Activated T-cell treated with anti-CD3 and anti-CD28 coated beads, Interleukin-2, amount 50 U/mL, for 24 hours (primary cell): Measurements from ENCODE around the gene CFDP1.
"Not testable (repeated sequence)": the region's sequence is repeated elsewhere in the genome, so short reads cannot be mapped to it uniquely, and the experiment has no call there.

Experiments
- DNase-seq: peaks from one replicate; pipeline ENCODE4 v3.0.0-alpha.2; 2020
- H3K27ac Mint-ChIP-seq: 2 replicates; pipeline ENCODE4 v1.8.0; 2020; ENCODE audit warnings: mild to moderate bottlenecking, mixed read lengths
- H3K27me3 Mint-ChIP-seq: 2 replicates; pipeline ENCODE4 v1.8.0; 2020; ENCODE audit warnings: mixed read lengths
- H3K36me3 Mint-ChIP-seq: 2 replicates; pipeline ENCODE4 v1.8.0; 2020; ENCODE audit warnings: low read depth, mixed read lengths
- H3K4me1 Mint-ChIP-seq: 2 replicates; pipeline ENCODE4 v1.8.0; 2020; ENCODE audit warnings: low read depth, mixed read lengths
- H3K4me3 Mint-ChIP-seq: 2 replicates; pipeline ENCODE4 v1.8.0; 2020; ENCODE audit warnings: mild to moderate bottlenecking, moderate library complexity, mixed read lengths
- H3K9me3 Mint-ChIP-seq: 2 replicates; pipeline ENCODE4 v1.8.0; 2020; ENCODE audit warnings: mixed read lengths

CFDP1 gene

DNA sequence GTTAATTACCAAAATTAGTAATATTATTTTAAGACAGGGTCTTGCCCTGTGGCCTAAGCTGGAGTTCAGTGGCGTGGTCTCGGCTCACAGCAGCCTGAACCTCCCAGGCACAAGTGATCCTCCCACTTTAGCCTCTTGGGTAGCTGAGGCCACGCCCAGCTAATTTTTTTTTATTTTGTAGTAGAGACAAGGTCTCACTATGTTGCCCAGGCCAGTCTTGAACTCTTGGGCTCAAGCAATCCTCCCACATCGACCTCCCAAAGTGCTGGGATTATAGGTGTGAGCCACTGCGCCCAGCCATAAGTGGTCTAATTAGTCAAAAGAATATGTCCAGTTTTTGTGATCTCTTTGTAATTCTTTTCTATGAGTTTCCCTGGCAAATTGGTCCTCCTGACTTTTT, 12.0 kb upstream of the CFDP1 start:
- peaks cover 44% of the 10 kb centered on the region for H3K36me3 Mint-ChIP-seq
- DNase-seq: no peak
- H3K9me3 Mint-ChIP-seq: no peaks in the 10 kb centered on the region
- no peak overlapping the region for H3K4me3 Mint-ChIP-seq
- no peaks in the 10 kb centered on the region for H3K27me3 Mint-ChIP-seq
- no peak overlapping the region for H3K27ac Mint-ChIP-seq
- H3K4me1 Mint-ChIP-seq: no peaks in the 10 kb centered on the region

DNA sequence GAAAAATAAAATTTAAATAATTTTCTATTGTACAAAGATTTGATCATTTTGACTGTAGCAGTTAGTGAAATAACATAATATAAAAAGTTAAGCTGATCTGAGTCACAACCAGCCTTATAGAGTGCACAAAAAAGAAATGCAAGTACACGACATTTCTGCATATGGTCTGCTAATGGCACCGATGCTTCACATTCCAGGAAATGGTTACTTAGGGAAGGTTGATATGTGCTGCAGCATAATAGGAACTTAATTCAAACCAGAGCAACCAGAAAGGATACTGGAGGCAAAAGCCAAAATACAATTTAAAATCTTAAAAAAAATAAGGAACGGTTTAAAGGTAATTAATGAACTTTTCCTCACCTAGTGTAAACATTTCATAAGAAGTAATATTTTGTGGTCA, 10.0 kb upstream of the CFDP1 start:
- Mint-ChIP-seq H3K4me3 (no peak overlapping the region), H3K4me1 (no peaks in the 10 kb centered on the region), H3K27ac (no peak overlapping the region), H3K36me3 (peaks cover 32% of the 10 kb centered on the region), H3K9me3 (no peaks in the 10 kb centered on the region), H3K27me3 (no peaks in the 10 kb centered on the region)
- no peak for DNase-seq

DNA sequence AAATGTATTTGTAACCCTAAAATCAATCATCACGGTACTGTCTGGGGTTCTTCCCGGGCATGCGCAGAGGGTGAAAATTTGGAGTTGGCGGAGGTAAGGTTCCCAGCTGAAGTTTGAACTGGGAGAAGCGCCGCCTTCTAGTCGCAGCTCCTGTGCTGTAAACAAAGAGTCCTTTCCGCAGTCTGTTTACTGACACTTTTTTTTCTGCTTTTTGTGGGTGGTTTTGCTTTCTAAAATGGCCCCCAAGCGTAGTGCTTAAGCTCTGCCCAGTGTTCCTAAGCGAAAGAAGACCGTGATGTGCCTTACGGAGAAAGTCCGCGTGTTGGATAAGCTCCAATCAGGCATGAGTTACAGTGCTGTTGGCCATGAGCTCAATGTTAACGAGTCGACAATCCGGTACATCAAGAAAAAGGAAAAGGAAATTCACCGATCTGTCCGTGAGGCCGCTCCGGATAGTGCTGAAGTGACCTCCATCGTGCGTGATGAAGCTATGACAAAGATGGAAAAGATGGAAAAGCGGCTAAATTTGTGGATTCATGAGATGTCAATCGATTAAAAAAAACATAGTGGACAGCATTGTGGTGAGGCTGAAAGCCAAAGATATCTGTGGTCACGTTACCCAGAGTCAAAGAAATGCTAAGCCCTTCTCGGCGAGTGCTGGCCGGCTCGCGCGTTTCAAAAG, 570 bp upstream of the CFDP1 start:
- Mint-ChIP-seq H3K27ac (peak overlapping the region; percentile 90), H3K4me3 (peak overlapping the region; percentile 87), H3K36me3 (peaks cover 31% of the 10 kb centered on the region), H3K4me1 (peaks cover 38% of the 10 kb centered on the region), H3K9me3 (no peaks in the 10 kb centered on the region), H3K27me3 (no peaks in the 10 kb centered on the region)
- no peak for DNase-seq

DNA sequence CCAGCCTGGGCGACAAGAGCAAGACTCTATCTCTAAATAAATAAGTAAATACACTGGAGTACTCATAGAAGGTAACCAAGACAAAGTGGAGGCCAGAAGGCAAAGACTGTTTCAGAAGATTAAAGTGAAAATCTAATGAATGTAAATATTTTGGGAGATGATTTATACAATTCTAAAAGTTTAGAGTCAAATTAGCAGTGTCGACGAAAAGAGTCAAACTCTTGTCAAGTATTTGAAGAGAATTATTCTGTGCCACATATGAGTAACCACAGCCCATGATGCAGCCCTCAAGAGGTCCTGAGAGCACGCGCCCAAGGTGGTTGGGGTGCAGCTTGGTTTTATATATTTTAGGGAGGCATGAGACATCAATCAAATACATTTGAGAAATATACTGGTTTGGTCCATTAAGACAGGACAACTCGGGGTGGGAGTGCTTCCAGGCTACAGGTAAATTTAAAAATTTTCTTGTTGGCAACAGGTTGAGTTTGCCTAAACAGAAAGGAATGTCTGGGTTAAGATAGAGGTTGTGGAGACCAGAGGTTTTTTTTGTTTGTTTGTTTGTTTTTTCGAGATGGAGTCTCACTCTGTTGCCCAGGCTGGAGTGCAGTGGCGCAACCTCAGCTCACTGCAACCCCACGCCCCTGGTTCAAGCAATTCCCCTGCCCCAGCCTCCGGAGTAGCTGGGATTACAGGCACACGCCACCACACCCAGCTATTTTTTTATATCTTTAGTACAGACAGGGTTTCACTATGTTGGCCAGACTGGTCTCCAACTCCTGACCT, 3.5 kb downstream of the CFDP1 start:
- no peaks in the 10 kb centered on the region for H3K9me3 Mint-ChIP-seq
- no peak for DNase-seq
- H3K36me3 Mint-ChIP-seq: peaks cover 44% of the 10 kb centered on the region
- H3K27ac Mint-ChIP-seq: peak overlapping the region; percentile 19
- H3K27me3 Mint-ChIP-seq: no peaks in the 10 kb centered on the region
- H3K4me1 Mint-ChIP-seq: peaks cover 58% of the 10 kb centered on the region
- no peak overlapping the region for H3K4me3 Mint-ChIP-seq

DNA sequence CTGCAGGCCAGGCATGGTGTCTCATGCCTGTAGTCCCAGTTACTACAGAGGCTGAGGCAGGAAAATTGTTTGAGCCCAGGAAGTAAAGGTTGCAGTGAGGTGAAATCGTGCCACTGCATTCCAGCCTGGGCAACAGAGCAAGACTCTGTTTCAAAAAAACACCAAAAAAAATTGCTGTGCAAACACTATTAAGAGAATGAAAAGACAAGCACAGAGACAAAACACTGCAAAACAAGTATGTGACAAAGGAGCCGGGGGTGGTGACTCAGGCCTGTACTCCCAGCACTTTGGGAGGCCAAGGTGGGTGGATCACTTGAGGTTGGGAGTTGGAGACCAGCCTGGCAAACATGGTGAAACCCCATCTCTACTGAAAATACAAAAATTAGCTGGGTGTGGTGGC, 6.8 kb downstream of the CFDP1 start:
- H3K4me1 Mint-ChIP-seq: peaks cover 51% of the 10 kb centered on the region
- not testable (repeated sequence) for H3K9me3 Mint-ChIP-seq, H3K4me3 Mint-ChIP-seq, DNase-seq, H3K27ac Mint-ChIP-seq, H3K27me3 Mint-ChIP-seq
- peaks cover 30% of the 10 kb centered on the region for H3K36me3 Mint-ChIP-seq

DNA sequence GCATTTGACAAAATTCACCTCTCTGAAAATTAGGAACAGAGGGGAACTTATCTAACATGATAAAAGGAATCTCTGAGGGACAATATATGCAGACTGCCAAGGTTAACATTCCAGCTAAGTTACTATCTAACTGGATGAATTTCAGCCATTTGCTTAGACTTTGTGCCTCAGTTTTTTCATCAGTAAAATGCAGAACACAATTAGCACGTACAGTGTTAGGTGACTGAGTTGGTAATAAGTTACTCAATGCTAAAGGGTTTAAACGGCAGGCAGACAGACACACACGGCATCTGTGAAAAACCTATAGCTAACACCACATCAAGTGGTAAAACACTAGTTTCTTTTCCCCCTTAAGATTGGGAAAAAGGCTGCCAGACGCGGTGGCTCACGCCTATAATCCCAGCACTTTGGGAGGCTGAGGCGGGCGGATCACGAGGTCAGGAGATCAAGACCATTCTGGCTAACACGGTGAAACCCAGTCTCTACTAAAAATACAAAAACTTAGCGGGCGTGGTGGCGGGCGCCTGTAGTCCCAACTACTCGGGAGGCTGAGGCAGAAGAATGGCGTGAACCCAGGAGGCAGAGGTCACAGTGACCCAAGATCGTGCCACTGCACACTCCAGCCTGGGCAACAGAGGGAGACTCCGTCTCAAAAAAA, 9.1 kb downstream of the CFDP1 start:
- Mint-ChIP-seq H3K4me1 (peaks cover 47% of the 10 kb centered on the region), H3K36me3 (peaks cover 18% of the 10 kb centered on the region)
- H3K9me3 Mint-ChIP-seq, H3K4me3 Mint-ChIP-seq, H3K27ac Mint-ChIP-seq, H3K27me3 Mint-ChIP-seq, DNase-seq: not testable (repeated sequence)

DNA sequence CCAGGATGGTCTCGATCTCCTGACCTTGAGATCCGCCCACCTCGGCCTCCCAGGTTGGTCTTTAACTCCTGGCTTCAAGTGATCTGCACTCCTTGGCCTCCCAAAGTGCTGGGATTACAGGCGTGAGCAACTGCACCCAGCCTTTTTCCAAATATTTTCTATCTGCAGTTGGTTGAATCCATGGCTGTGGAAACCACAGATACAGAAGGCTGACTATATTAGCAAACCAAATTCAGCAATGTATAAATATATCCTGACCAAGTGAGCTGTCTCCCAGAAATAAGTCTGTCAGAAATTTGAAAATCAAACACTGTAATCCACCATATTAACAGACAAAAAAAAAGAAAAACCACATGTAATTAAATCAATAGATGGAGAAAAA, 9.6 kb downstream of the CFDP1 start:
- Mint-ChIP-seq H3K36me3 (peaks cover 18% of the 10 kb centered on the region), H3K4me1 (peaks cover 42% of the 10 kb centered on the region), H3K27me3 (no peaks in the 10 kb centered on the region), H3K4me3 (no peak overlapping the region), H3K27ac (no peak overlapping the region), H3K9me3 (no peaks in the 10 kb centered on the region)
- DNase-seq: no peak

DNA sequence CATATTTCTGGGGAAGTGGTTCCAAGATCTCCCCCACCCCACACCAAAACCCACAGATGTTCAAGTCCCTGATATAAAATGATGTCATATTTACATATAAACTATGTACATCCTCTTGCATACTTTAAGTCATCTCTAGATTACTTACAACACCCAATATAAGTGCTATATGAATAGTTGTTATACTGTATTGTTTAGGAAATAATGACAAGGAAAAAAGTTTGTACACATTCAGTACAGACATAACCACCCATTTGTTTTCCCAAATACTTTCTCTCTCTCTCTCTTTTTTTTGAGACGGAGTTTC, 11.5 kb downstream of the CFDP1 start:
- DNase-seq: no peak

DNA sequence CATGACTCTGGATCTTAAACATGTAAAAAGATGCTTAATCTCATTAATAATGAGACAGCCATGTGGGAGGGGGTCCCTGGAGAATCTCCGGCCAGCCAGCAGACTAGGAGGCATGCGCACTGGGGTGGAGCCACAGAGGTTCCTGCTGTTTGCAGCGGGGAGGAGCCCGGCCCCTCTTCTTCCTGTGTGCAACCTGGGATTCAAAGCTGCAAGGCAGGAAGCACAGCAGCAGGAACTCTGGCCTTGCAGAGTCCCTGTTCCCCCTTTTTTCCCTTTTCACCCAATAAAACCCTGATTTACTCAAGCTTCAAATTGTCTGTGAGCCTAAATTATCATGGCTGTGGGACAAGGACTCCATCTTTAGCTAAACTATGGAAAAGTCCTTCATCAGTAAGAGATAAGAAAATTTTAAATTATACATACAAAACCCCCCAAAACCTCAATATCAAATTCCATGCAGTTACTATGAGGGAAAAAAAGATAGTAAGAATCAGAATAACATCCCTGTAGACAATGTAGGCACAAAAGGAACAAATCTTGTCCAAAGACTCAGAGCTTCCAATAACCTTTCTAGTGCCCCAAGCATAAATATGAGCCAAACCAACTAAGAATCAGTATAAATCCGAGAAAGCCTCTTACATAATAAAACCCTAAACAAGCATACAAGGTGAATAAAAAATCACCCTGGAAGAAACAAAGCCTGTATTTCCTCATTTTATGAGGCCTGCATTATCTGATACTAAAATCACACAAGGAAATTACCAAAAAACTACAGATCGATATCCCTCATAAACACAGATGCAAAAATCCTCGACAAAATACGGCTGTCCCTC, 12.1 kb downstream of the CFDP1 start:
- peak overlapping the region; percentile 54 for H3K4me3 Mint-ChIP-seq
- DNase-seq: peak; percentile 37
- peaks cover 6% of the 10 kb centered on the region for H3K36me3 Mint-ChIP-seq
- H3K9me3 Mint-ChIP-seq: no peaks in the 10 kb centered on the region
- H3K27me3 Mint-ChIP-seq: no peaks in the 10 kb centered on the region
- H3K27ac Mint-ChIP-seq: peak overlapping the region; percentile 53
- H3K4me1 Mint-ChIP-seq: peaks cover 40% of the 10 kb centered on the region

More for the DNA sequence above, 11.5 kb downstream of the CFDP1 start:
- peaks cover 44% of the 10 kb centered on the region for H3K4me1 Mint-ChIP-seq
- no peaks in the 10 kb centered on the region for H3K9me3 Mint-ChIP-seq
- peak overlapping the region; percentile 53 for H3K27ac Mint-ChIP-seq
- H3K4me3 Mint-ChIP-seq: no peak overlapping the region
- peaks cover 10% of the 10 kb centered on the region for H3K36me3 Mint-ChIP-seq
- H3K27me3 Mint-ChIP-seq: no peaks in the 10 kb centered on the region

DNA sequence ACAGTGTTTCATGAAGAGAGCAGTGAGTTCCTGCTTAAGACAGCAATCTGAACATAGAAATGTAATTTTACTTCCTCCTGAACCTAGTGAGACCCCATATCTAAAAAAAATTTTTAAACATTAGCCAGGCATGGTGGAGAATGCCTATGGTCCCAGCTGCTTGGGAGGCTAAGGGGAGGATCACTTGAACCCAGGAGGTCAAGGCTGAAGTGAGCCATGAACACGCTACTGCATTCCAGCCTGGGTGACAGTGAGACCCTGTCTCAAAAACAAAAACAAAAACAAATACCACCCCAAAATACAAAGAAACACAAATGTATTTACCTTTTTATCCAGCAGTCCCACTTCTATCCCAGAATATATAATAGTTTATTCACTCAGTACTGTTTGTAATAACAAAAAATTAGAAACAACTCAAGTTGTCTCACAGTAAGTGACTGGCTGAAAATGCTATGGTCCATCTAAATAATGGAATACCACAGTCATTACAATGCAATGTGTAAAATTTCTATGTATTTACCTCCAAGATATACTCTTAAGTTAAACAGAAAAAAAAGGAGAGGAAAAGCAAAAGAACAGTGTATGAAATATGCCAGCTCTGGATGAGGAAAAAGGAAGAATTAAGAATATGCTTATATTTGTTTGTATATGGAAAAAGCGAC, 16.3 kb downstream of the CFDP1 start:
- peaks cover 47% of the 10 kb centered on the region for H3K4me1 Mint-ChIP-seq
- DNase-seq: no peak
- H3K4me3 Mint-ChIP-seq: no peak overlapping the region
- no peak overlapping the region for H3K27ac Mint-ChIP-seq
- no peaks in the 10 kb centered on the region for H3K9me3 Mint-ChIP-seq
- H3K27me3 Mint-ChIP-seq: no peaks in the 10 kb centered on the region
- peaks cover 25% of the 10 kb centered on the region for H3K36me3 Mint-ChIP-seq

DNA sequence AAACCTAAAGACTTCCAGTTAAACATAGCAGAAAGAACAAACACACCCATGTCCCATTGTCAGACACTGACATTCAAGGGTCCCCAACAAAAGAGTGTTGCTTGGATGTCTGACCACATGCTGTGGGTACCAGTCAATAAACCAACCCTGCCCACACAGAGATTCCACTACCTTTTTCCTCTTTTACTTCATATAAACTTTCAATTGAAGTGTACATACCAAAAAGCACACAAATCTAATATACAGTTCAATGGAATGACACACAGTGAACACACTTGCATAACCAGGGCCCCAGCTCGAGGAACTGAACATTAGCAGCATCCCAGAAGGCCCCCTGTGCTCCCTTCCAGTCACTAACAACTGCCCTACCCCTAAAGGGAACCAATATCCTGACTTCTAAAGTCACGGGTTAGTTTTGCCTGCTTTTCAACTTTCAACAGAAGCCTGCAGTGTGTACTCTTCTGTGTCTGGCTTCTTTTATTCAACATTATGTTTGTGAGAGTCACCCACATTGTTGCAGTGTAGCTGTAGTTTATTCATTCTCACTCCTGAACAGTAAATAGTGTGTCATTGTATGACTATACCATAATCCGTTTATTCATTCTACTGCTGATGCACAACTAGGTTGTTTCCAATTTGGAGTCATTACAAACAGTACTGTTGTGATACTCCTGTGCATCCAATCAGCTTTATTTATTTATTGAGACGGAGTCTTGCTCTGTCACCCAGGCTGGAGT, 18.0 kb downstream of the CFDP1 start:
- H3K27ac Mint-ChIP-seq: peak overlapping the region; percentile 70
- peaks cover 33% of the 10 kb centered on the region for H3K4me1 Mint-ChIP-seq
- H3K9me3 Mint-ChIP-seq: no peaks in the 10 kb centered on the region
- H3K27me3 Mint-ChIP-seq: no peaks in the 10 kb centered on the region
- H3K36me3 Mint-ChIP-seq: peaks cover 33% of the 10 kb centered on the region
- DNase-seq: no peak
- H3K4me3 Mint-ChIP-seq: no peak overlapping the region

DNA sequence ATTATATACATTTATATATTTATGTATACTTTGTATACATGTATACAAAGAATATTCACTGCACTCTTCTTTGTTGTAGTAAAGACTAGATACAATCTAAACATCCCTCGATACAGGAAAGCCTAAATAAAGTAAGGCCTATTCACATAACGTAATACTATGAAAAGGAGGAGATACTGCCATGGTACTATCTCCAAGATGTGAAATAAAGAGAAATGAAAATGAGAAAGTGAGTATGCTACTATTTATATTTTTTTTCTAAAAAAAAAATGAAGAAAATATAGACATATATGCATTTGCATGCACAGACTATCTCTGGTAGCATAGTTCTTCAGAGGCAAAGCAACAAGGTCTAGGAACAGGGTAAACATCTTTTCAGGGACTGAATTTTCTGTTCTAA, 19.4 kb downstream of the CFDP1 start:
- no peak for DNase-seq
- H3K27ac Mint-ChIP-seq: no peak overlapping the region
- no peaks in the 10 kb centered on the region for H3K27me3 Mint-ChIP-seq
- no peak overlapping the region for H3K4me3 Mint-ChIP-seq
- H3K4me1 Mint-ChIP-seq: peaks cover 29% of the 10 kb centered on the region
- peaks cover 46% of the 10 kb centered on the region for H3K36me3 Mint-ChIP-seq
- H3K9me3 Mint-ChIP-seq: no peaks in the 10 kb centered on the region

DNA sequence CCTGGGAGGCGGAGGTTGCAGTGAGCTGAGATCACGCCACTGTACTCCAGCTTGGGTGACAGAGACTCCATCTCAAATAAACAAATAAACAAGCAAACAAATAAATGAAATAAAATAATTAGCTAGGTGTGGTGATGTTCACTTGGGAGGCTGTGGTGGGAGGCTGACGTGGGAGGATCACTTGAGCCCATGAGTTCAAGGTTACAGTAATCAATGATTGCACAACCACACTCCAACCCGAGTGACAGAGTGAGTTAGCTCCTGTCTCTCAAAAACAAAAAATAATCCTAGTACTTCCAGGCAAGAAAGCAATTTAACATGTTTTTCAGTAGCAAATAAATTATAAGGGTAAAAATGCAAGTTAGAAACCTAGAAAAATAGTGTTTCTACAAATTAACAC, 26.4 kb downstream of the CFDP1 start:
- no peak for DNase-seq
- H3K9me3 Mint-ChIP-seq: no peaks in the 10 kb centered on the region
- no peaks in the 10 kb centered on the region for H3K27me3 Mint-ChIP-seq
- no peak overlapping the region for H3K4me3 Mint-ChIP-seq
- no peak overlapping the region for H3K27ac Mint-ChIP-seq
- H3K36me3 Mint-ChIP-seq: peaks cover 60% of the 10 kb centered on the region
- peaks cover 12% of the 10 kb centered on the region for H3K4me1 Mint-ChIP-seq
